Left renal pelvis (tissue), 4 donors: Measurements from ENCODE around the gene C22orf23. TPM values are rescaled to one million over a fixed set of nuclear protein-coding genes. Genes with fewer than 3 reads are reported as not detected.

ENCODE experiments used
- DNase-seq, 4 donors: peaks; one replicate each; pipeline ENCODE4 v3.0.0-alpha.2; 2013; ENCODE audit warnings: low read depth in 4 of 4, low spot score in 3 of 4
- polyA plus RNA-seq, 4 donors: library from polyadenylated mRNA; unstranded; fragments of 120-200 nt; gene quantifications; one replicate each; pipeline ENCODE4 v1.2.1, GENCODE V29; 2013; ENCODE audit not compliant: insufficient read length in 4 of 4

C22orf23 gene
- polyA plus RNA-seq = 1 to 10 TPM; 4.2 to 7.0 (median 6.6) TPM

- DNase-seq = peak; percentile 90 to 92 (median 91)
Measured at GRCh38 chr22:37953437-37954179, at the start of gene C22orf23, which contains the start of gene POLR2F. Gene C22orf23, minus strand, starts transcription at chr22:37953601. Its CDS starts 452 bp downstream, at chr22:37953149. Gene POLR2F, plus strand, starts transcription at chr22:37953699. Its CDS starts 89 bp downstream, at chr22:37953788.

GRCh38 chr22:37999640-38000272 lies 46.4 kb upstream of the C22orf23 start:
- DNase-seq = no peak

DNA sequence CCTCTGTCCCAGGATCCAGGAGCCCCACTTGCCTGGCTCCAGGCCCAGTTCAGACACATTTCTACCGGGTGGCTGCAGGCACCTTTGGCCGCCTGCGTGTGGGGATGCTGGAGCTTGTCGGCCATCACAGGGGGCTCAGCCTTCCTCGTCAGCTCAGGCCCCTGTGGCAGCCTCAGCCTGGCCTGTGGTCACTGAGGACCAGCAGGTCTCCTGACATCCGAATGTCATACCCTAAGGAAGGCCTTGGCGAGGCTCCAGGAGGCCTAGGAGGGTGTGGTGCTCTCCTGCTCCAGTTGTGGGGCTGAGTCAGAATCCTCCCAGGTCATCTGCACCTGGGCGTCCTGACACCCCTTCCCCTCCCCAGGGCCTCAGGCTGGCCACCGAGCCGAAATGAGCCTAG lies 45.8 kb upstream of the C22orf23 start:
- DNase-seq = no peak

DNA sequence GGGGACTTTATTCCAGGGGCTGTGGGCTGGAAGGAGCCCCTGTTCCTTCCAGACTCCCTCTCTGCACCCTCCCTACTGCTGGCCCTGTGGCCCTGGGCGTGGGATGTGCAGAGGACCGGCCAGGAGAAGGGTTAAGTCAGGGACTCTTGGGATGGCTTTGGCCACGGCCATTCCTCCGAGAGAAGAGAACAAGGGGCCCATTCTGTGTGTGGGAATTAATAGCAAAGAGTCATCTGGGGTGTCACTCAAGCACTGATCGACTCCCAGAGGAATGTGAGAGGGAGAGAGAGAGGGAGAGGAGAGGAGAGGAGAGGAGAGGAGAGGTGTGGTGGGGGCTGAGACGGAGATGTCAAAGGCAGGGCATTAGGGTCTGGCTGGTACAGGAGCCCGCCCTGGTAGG lies 45.1 kb upstream of the C22orf23 start:
- no peak for DNase-seq

GRCh38 chr22:37996515-37997246 lies 43.3 kb upstream of the C22orf23 start:
- no peak for DNase-seq

GRCh38 chr22:37996079-37996478 lies 42.7 kb upstream of the C22orf23 start:
- no peak for DNase-seq

DNA sequence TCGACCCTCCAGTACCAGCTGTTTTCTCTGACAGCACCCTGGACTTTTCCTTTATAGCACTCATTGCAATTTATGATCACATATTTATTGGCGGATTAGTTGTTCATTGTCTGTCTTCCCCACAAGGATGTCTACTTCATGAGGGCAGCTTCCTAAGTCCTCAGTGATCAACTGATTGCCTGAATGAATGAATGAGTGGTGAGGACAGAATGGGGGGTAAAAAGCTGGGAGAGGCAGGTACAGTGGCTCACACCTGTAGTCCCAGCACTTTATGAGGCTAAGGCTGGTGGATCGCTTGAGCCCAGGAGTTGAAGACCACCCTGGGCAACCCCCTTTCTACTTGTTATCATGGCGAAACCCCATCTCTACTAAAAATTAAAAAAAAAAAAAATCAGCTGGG lies 42.1 kb upstream of the C22orf23 start:
- DNase-seq = no peak

- no peak for DNase-seq
Measured at GRCh38 chr22:37994982-37995381, 41.6 kb upstream of the C22orf23 start.

GRCh38 chr22:37994049-37994448 lies 40.6 kb upstream of the C22orf23 start:
- no peak for DNase-seq

GRCh38 chr22:37991731-37992442 lies 38.5 kb upstream of the C22orf23 start:
- DNase-seq = no peak

- no peak for DNase-seq
Measured at GRCh38 chr22:37990862-37991261, 37.5 kb upstream of the C22orf23 start.

DNA sequence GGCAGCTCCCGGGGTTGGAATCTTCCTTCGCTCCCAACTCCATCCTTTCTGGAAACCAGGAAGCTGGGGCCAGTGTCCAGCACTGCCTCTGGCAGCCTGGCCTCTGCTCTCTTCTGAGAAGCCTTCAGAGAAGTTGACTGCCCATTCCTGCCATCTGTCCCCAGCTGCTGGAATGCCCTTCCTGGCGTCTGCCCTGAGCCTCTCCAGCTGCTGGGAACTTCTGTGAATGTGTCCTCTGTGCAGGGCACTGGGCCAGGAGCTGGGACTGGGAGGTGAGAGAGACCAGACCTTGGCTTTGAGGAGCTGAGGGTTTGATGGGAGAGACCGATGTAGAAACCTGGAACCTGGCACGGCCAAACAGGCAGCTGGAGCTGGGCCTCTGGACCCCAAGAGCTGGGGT lies 36.9 kb upstream of the C22orf23 start:
- no peak for DNase-seq

DNA sequence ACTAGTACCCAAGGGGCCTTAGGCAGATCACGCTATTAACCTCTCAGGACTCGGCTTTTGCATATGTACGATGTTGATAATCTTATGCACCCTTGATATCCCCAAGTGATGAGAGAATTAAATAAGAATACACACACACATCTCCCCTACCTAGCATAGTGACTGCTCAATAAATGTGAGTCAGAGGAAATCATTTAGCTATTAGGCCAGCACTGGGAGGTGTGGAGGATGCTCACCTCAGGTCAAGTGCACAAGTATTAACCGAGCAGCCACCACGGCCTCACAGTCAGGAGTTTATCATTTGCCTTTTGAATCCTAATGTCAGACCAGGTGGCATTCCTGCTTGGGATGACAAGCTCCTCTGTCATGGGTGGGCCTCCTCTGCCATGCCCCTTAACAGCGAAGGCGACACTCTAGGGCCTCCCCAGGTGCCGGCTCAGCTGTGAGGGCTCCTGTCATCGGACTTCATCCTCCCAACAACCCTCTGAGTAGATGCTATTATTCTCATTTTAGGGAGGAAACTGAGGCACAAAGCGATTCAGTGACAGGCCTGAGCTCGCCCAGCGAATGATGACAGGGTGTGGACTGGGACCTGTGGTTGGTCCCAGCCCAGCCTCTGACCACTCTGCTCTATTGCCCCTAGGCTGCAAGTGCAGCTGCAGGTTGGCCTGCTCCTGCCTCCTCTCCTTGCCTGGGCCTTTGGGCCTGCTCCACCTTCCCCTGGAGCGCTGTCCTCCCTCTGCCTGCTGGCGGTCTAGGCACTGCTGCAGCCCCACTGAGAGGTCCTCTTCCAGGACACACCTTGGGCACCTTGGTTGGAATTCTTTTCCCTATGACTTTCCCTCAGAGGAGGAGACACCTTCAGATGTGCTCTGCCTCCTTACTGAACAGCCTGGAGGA lies 36.0 kb upstream of the C22orf23 start:
- no peak for DNase-seq

- DNase-seq = no peak
Measured at GRCh38 chr22:37986371-37986770, 33.0 kb upstream of the C22orf23 start.

DNA sequence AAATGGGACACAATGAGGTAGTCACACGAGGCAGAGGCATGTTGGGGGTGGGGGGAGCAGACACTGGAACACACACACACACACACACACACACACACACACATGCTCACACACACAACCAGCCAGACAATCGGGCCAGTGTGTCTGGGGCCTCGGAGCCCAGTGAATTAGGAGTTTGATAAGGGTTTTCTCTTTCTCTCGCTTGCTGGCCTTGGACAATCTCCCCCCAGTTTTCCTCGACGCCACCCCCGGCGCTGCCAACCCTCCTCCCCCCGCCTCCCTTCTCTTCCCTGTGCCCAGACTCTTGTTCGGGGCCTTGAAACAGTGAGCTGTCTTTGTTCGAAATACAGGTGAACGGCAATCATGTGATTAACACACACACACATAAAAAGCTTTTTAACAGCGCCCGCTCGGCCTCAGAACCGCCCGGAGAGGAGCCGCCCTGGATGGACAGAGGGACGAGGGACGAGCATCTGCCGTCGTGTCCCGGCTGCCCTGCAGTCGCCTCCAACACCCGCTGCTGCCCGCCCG lies 32.4 kb upstream of the C22orf23 start:
- no peak for DNase-seq

GRCh38 chr22:37985050-37985585 lies 31.7 kb upstream of the C22orf23 start:
- no peak for DNase-seq

DNA sequence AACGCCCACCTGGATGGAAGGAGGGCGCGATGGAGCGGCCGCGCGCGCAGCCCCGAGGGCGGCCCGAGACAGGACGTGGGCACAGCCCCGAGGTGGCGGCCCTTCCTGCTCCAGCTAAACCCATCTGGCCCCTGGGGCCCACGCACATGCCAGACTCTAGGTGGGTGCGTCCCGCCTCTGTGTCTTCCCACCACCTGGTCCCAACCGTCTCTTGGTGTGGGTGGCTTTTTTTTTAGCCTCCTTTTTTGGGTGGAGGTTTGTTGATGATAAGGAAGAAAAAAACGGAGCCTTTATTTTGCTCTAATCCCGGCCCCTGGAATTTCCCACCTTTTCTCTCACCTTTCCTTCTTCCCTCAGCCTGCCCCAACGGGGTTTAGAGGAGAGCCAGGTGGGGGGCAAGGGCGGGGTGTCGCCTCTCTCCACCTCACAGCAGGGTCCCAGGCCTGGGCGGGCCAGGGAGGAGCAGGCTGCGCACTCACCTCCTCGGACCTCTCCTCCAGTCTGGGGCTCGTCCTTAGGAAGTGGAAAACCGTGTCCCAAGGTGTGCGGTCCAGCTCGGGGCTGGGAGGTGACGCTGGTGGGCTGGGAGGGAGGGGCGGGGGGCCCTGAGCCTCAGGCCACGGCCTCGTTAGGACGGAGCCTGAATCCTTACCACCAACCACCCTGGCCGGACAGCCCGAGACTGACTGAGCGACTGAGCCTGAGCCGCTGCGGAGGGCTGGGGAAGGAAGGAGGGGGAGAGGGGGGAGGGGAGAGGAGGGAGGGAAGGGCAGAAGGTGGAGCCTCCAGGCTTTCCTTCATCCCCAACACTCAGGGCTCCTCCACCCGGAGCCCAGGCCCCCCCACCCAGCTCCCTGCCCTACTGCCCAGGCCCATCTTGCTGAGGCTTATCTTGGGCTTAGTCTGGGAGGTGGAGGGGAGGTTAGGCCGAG lies 30.7 kb upstream of the C22orf23 start, which contains the start of gene SOX10:
SOX10 (minus strand) TSS at position 696 of the 932 bp plus-strand sequence. CDS start 771 bp downstream, outside the sequence.
- DNase-seq = no peak
